ENCODE measurements around the gene RAB25.

GRCh38 chr1:156081180-156081916 is 20.4 kb downstream of the RAB25 start:
- TF ChIP-seq CTCF (IDR thresholded peaks at IDR 0.05; ENCODE audit: insufficient read depth, low read depth, low read length) (no peak), EZH2 (IDR thresholded peaks at IDR 0.05; ENCODE audit: insufficient read depth, low read length) (no peak)

Data from astrocyte (in vitro differentiated cells and primary cell).